HEK293 (cell line): Measurements from ENCODE around the gene GCSH.

Experiments used
- CTCF ChIA-PET: fragments of 350-600 bp; formaldehyde crosslinking; extraction: SDS; loops from one replicate; lab custom pipeline; 2021; ENCODE audit warnings: antibody characterized with exemption; lab: Yijun Ruan, JAX
- POLR2A ChIA-PET: fragments of 300-600 bp; formaldehyde crosslinking; extraction: SDS; loops from one replicate; lab custom pipeline; 2020; ENCODE audit warnings: antibody characterized with exemption, inconsistent platforms; lab: Yijun Ruan, JAX
- H3K27ac ChIP-seq: fragments of 200-500 bp; sonication (Bioruptor generic); 2 replicates; pipeline ENCODE4 v1.5.1; 2014; ENCODE audit warnings: low read depth, low read length, control low read depth, inconsistent platforms; ENCODE audit errors: extremely low read depth
- H3K36me3 ChIP-seq, 2 experiments: fragments of 200-500 bp in 1 of 2; sonication (Bioruptor generic) in 1 of 2; 1 replicate in 1 of 2; 2 replicates in 1 of 2; pipeline ENCODE4 v1.5.1; 2014 to 2017; ENCODE audit warnings: inconsistent platforms in 2 of 2, low read length in 2 of 2; ENCODE audit not compliant: control insufficient read depth in 2 of 2, insufficient read depth in 1 of 2
- H3K4me1 ChIP-seq: fragments of 200-500 bp; sonication (Bioruptor generic); 2 replicates; pipeline ENCODE4 v1.5.1; 2014; ENCODE audit warnings: mild to moderate bottlenecking, low read length, inconsistent platforms; ENCODE audit not compliant: control insufficient read depth, insufficient read depth
- H3K4me3 ChIP-seq: 2 replicates; pipeline ENCODE4 v1.5.1; 2011; ENCODE audit warnings: low read depth, mild to moderate bottlenecking, control low read depth, low read length, moderate library complexity
- H3K9me3 ChIP-seq: fragments of 200-500 bp; sonication (Bioruptor generic); 2 replicates; pipeline ENCODE4 v1.5.1; 2014; ENCODE audit warnings: low read depth, low read length, inconsistent platforms; ENCODE audit not compliant: control insufficient read depth, insufficient read depth
- HOXC10 ChIP-seq: sonication (generic); formaldehyde crosslinking; IDR thresholded peaks from 2 replicates; pipeline ENCODE4 v1.8.1; 2023; ENCODE audit warnings: mild to moderate bottlenecking, missing genetic modification reagents
- KLF16 ChIP-seq: fragments of 450-650 bp; formaldehyde crosslinking; IDR thresholded peaks from 2 replicates; pipeline ENCODE4 v1.5.1; 2017; ENCODE audit warnings: missing biosample characterization, missing genetic modification characterization
- KLF8 ChIP-seq: fragments of 450-650 bp; formaldehyde crosslinking; IDR thresholded peaks from 2 replicates; pipeline ENCODE4 v1.5.1; 2016; ENCODE audit warnings: missing biosample characterization, missing genetic modification characterization
- MZF1 ChIP-seq: fragments of 450-650 bp; formaldehyde crosslinking; IDR thresholded peaks from 2 replicates; pipeline ENCODE4 v1.5.1; 2017; ENCODE audit warnings: missing biosample characterization, missing genetic modification characterization, borderline replicate concordance
- SP7 ChIP-seq: fragments of 450-650 bp; formaldehyde crosslinking; IDR thresholded peaks from 2 replicates; pipeline ENCODE4 v1.5.1; 2016; ENCODE audit warnings: missing biosample characterization, missing genetic modification characterization
- ZEB2 ChIP-seq: fragments of 450-650 bp; formaldehyde crosslinking; IDR thresholded peaks from 2 replicates; pipeline ENCODE4 v1.5.1; 2016; ENCODE audit warnings: missing biosample characterization, missing genetic modification characterization
- ZNF2 ChIP-seq: fragments of 450-650 bp; formaldehyde crosslinking; IDR thresholded peaks from 2 replicates; pipeline ENCODE4 v1.5.1; 2016; ENCODE audit warnings: missing biosample characterization, missing genetic modification characterization
- ZNF211 ChIP-seq: fragments of 450-650 bp; formaldehyde crosslinking; IDR thresholded peaks from 2 replicates; pipeline ENCODE4 v1.5.1; 2016; ENCODE audit warnings: low read depth, missing biosample characterization, missing genetic modification characterization
- ZNF335 ChIP-seq: fragments of 450-650 bp; formaldehyde crosslinking; conservative IDR thresholded peaks from 2 replicates; pipeline ENCODE4 v1.5.1; 2016; ENCODE audit warnings: missing biosample characterization, missing genetic modification characterization
- ZNF394 ChIP-seq: fragments of 450-650 bp; formaldehyde crosslinking; IDR thresholded peaks from 2 replicates; pipeline ENCODE4 v1.5.1; 2016; ENCODE audit warnings: missing biosample characterization, missing genetic modification characterization, mild to moderate bottlenecking, moderate library complexity, borderline replicate concordance
- ZNF426 ChIP-seq: fragments of 450-650 bp; formaldehyde crosslinking; IDR thresholded peaks from 2 replicates; pipeline ENCODE4 v1.5.1; 2017; ENCODE audit warnings: missing biosample characterization, missing genetic modification characterization, mild to moderate bottlenecking, inconsistent platforms, moderate library complexity
- ZNF521 ChIP-seq: fragments of 450-650 bp; formaldehyde crosslinking; IDR thresholded peaks from 2 replicates; pipeline ENCODE4 v1.5.1; 2017; ENCODE audit warnings: missing biosample characterization, mild to moderate bottlenecking, missing genetic modification characterization
- TF ChIP-seq, protein P1 (sequence below): fragments of 450-650 bp; formaldehyde crosslinking; IDR thresholded peaks from 2 replicates; pipeline ENCODE4 v1.5.1; 2016; ENCODE audit warnings: missing biosample characterization, missing genetic modification characterization
- TF ChIP-seq, protein P2 (sequence below): IDR thresholded peaks from 2 replicates; pipeline ENCODE4 v1.6.1; 2011; ENCODE audit warnings: mild to moderate bottlenecking, low read depth, low read length, borderline replicate concordance

The GCSH gene

DNA sequence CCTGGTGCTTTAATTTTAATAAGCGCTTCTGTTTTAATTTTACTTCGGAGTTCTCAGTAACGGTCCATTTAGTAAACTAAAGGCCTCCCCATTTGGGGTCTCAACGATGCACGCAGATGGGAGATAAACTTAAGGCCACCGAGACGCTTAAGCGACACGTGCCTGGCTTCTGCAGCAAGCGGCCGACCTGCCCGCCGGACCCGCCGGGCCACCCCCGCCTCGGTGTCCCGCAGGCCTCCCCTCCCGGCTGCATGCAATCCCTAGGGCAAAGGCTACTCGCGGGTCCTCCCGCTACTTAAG, 592 bp downstream of the GCSH start:
- CTCF ChIA-PET, result no interaction called here

DNA sequence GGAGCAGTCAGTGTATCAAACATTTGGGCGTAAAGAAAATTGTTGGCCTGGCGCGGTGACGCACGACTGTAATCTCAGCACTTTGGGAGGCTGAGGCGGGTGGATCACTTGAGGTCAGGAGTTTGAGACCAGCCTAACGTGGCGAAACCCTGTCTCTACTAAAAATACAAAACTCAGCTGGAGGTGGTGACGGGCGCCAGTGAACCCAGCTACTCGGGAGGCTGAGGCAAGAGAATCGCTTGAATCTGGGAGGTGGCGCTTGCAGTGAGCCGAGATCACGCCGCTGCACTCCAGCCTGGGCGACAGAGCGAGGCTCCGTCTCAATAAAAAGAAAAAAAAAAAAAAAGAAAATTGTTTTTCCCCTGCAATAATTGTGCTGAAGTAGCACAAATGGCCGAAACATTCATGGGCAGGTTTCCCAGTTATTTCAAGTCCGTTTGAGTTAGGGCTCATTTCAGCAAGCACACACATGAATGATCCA, 1.4 kb downstream of the GCSH start:
- ChIA-PET POLR2A (interaction anchor here (0.7 to 1.8 kb wide), 2 partner anchors 11 to 18 kb away, joined by 3 to 4 read pairs; partner anchors contain the start of gene C16orf46), CTCF (interaction anchor here (1.3 kb wide), 1 partner anchor 59 kb away, joined by 4 read pairs; the partner anchor contains the start of gene ATMIN)
- Histone ChIP-seq H3K4me3 (no peak overlapping the region; the same call in 1 of the 2 replicates), H3K4me1 (no peaks in the 10 kb centered on the region), H3K9me3 (no peaks in the 10 kb centered on the region), H3K36me3 (peaks cover 0 to 13% of the 10 kb centered on the region in 2 experiments; a peak in 2 of 3 replicates), H3K27ac (no peak overlapping the region)
- TF ChIP-seq ZNF426, result no peak
- no peak for TF ChIP-seq MZF1 (tag by site-specific recombination)

More for the DNA sequence above, 592 bp downstream of the GCSH start:
- Histone ChIP-seq H3K36me3 (peaks cover 0 to 5% of the 10 kb centered on the region in 2 experiments; a peak in 2 of 3 replicates), H3K4me1 (no peaks in the 10 kb centered on the region), H3K4me3 (peak overlapping the region; percentile 74), H3K9me3 (no peaks in the 10 kb centered on the region), H3K27ac (peak overlapping the region; percentile 66; the same call in 1 of the 2 replicates)
- TF ChIP-seq SP7 (tag by site-specific recombination) (peak; percentile 33; the same call in 1 of the 2 replicates), ZNF335 (tag by site-specific recombination) (peak; percentile 78), ZNF394 (tag by site-specific recombination) (peak; percentile 83), HOXC10 (no peak), ZEB2 (tag by site-specific recombination) (0 out of 2 replicates have a peak, but pooled peaks have one; percentile 35), ZNF2 (tag by site-specific recombination) (no peak), KLF8 (tag by site-specific recombination) (0 out of 2 replicates have a peak, but pooled peaks have one; percentile 8), KLF16 (tag by site-specific recombination) (peak; percentile 70)
- TF ChIP-seq, protein P1, sequence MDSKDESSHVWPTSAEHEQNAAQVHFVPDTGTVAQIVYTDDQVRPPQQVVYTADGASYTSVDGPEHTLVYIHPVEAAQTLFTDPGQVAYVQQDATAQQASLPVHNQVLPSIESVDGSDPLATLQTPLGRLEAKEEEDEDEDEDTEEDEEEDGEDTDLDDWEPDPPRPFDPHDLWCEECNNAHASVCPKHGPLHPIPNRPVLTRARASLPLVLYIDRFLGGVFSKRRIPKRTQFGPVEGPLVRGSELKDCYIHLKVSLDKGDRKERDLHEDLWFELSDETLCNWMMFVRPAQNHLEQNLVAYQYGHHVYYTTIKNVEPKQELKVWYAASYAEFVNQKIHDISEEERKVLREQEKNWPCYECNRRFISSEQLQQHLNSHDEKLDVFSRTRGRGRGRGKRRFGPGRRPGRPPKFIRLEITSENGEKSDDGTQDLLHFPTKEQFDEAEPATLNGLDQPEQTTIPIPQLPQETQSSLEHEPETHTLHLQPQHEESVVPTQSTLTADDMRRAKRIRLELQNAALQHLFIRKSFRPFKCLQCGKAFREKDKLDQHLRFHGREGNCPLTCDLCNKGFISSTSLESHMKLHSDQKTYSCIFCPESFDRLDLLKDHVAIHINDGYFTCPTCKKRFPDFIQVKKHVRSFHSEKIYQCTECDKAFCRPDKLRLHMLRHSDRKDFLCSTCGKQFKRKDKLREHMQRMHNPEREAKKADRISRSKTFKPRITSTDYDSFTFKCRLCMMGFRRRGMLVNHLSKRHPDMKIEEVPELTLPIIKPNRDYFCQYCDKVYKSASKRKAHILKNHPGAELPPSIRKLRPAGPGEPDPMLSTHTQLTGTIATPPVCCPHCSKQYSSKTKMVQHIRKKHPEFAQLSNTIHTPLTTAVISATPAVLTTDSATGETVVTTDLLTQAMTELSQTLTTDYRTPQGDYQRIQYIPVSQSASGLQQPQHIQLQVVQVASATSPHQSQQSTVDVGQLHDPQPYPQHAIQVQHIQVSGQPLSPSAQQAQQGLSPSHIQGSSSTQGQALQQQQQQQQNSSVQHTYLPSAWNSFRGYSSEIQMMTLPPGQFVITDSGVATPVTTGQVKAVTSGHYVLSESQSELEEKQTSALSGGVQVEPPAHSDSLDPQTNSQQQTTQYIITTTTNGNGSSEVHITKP (tag by site-specific recombination), result 0 out of 2 replicates have a peak, but pooled peaks have one; percentile 15
- TF ChIP-seq, protein P2, sequence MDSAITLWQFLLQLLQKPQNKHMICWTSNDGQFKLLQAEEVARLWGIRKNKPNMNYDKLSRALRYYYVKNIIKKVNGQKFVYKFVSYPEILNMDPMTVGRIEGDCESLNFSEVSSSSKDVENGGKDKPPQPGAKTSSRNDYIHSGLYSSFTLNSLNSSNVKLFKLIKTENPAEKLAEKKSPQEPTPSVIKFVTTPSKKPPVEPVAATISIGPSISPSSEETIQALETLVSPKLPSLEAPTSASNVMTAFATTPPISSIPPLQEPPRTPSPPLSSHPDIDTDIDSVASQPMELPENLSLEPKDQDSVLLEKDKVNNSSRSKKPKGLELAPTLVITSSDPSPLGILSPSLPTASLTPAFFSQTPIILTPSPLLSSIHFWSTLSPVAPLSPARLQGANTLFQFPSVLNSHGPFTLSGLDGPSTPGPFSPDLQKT, result no peak
- POLR2A ChIA-PET, result interaction anchor here (0.7 to 1.8 kb wide), 2 partner anchors 12 to 19 kb away, joined by 3 to 4 read pairs; partner anchors contain the start of gene C16orf46

DNA sequence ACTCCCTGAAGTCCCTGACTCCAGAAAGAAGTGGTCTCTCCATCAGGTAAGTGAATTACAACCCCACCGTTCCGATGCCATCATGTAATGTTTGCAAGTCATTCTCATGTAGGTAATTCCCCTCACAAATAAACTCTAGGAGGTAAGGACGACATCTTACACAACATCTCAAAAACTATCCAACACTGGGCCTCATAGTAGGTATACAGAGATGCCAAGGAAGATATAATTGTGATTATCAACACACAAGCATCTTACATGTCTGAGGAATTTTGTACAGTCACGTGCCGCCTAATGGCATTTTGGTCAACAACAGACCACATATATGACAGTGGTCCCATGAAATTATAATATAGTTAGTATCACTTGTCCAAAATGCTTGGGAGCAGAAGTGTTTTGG, 7.4 kb downstream of the GCSH start:
- H3K4me3 ChIP-seq, result no peak overlapping the region
- no peak overlapping the region for H3K27ac ChIP-seq
- CTCF ChIA-PET, result no interaction called here
- POLR2A ChIA-PET, result no interaction called here
- H3K36me3 ChIP-seq, result peaks cover 3 to 38% of the 10 kb centered on the region in 2 experiments; a peak in 2 of 3 replicates
- no peaks in the 10 kb centered on the region for H3K4me1 ChIP-seq
- no peak for TF ChIP-seq ZNF211 (tag by site-specific recombination)
- TF ChIP-seq ZNF521 (tag by site-specific recombination), result no peak
- no peaks in the 10 kb centered on the region for H3K9me3 ChIP-seq
